Endodermal cell (in vitro differentiated cells): ENCODE measurements around the gene NACC1. TPM values are rescaled to one million over a fixed set of nuclear protein-coding genes. Genes with fewer than 3 reads are reported as not detected.

Experiments
- DNase-seq: peaks from one replicate; pipeline ENCODE4 v3.0.0-alpha.2; 2017
- H3K27ac ChIP-seq: 2 replicates; pipeline ENCODE4 v1.5.1; 2013; ENCODE audit warnings: mild to moderate bottlenecking, low read depth, low read length, moderate library complexity
- H3K27me3 ChIP-seq: 2 replicates; pipeline ENCODE4 v1.6.1; 2013; ENCODE audit warnings: mild to moderate bottlenecking, low read length, moderate library complexity; ENCODE audit not compliant: insufficient read depth, control insufficient read depth, poor library complexity, severe bottlenecking
- H3K36me3 ChIP-seq: 2 replicates; pipeline ENCODE4 v1.7.0; 2013; ENCODE audit warnings: mild to moderate bottlenecking, low read length, moderate library complexity; ENCODE audit not compliant: control insufficient read depth, insufficient read depth
- H3K4me1 ChIP-seq: one replicate; pipeline ENCODE4 v1.7.0; 2013; ENCODE audit warnings: low read length; ENCODE audit not compliant: control insufficient read depth, insufficient read depth
- H3K4me3 ChIP-seq: 2 replicates; pipeline ENCODE4 v1.5.1; 2013; ENCODE audit warnings: mild to moderate bottlenecking, low read length, moderate library complexity
- H3K9ac ChIP-seq: 2 replicates; pipeline ENCODE4 v1.6.1; 2013; ENCODE audit warnings: mild to moderate bottlenecking, low read length, moderate library complexity; ENCODE audit not compliant: poor library complexity, severe bottlenecking; ENCODE audit errors: extremely low read depth
- H3K9me3 ChIP-seq: 2 replicates; pipeline ENCODE4 v1.6.1; 2013; ENCODE audit warnings: mild to moderate bottlenecking, low read length, moderate library complexity; ENCODE audit not compliant: control insufficient read depth
- H3K27ac Mint-ChIP-seq: 2 replicates; pipeline ENCODE4 v1.8.0; 2020; ENCODE audit warnings: mixed read lengths
- H3K27me3 Mint-ChIP-seq: 2 replicates; pipeline ENCODE4 v1.8.0; 2021; ENCODE audit warnings: mild to moderate bottlenecking, mixed read lengths; ENCODE audit not compliant: insufficient read depth
- H3K36me3 Mint-ChIP-seq: 2 replicates; pipeline ENCODE4 v1.8.0; 2020; ENCODE audit warnings: low read depth, mixed read lengths
- H3K4me1 Mint-ChIP-seq: 2 replicates; pipeline ENCODE4 v1.8.0; 2020; ENCODE audit warnings: mixed read lengths
- H3K4me3 Mint-ChIP-seq: 2 replicates; pipeline ENCODE4 v1.8.0; 2020; ENCODE audit warnings: mild to moderate bottlenecking, moderate library complexity, mixed read lengths
- H3K9me3 Mint-ChIP-seq: 2 replicates; pipeline ENCODE4 v1.8.0; 2020; ENCODE audit warnings: mild to moderate bottlenecking, mixed read lengths
- WGBS, 2 experiments: methylation state at CpG; one replicate each; pipeline versions ENCODE4 v1.1.5 to v1.1.7; 2013; ENCODE audit warnings: missing lambda C conversion rate in 2 of 2, mixed read lengths in 1 of 2; ENCODE audit not compliant: insufficient coverage in 1 of 2, insufficient read length in 1 of 2; 5-methylcytosine and 5-hydroxymethylcytosine counted together
- total RNA-seq, 2 donors: library from RNA; stranded (reverse); fragmentation: NEBNext Ultra II Directional in 1 of 2; extraction: Animal tissue kit (Norgen Biotek cat#: 25700) in 1 of 2; gene quantifications; 2 replicates in 1 of 2; 3 replicates in 1 of 2; pipeline ENCODE4 v1.2.1, GENCODE V29; 2021
- TF ChIP-seq, protein P1 (sequence below): fragments of 200-600 bp; sonication (generic); conservative IDR thresholded peaks from 2 replicates; pipeline ENCODE4 v1.5.0; 2021; ENCODE audit warnings: antibody characterized with exemption, mild to moderate bottlenecking

The NACC1 gene
- total RNA-seq, 2 donors from 2014 or later: 164 to 172 TPM

- TF ChIP-seq, protein P1, sequence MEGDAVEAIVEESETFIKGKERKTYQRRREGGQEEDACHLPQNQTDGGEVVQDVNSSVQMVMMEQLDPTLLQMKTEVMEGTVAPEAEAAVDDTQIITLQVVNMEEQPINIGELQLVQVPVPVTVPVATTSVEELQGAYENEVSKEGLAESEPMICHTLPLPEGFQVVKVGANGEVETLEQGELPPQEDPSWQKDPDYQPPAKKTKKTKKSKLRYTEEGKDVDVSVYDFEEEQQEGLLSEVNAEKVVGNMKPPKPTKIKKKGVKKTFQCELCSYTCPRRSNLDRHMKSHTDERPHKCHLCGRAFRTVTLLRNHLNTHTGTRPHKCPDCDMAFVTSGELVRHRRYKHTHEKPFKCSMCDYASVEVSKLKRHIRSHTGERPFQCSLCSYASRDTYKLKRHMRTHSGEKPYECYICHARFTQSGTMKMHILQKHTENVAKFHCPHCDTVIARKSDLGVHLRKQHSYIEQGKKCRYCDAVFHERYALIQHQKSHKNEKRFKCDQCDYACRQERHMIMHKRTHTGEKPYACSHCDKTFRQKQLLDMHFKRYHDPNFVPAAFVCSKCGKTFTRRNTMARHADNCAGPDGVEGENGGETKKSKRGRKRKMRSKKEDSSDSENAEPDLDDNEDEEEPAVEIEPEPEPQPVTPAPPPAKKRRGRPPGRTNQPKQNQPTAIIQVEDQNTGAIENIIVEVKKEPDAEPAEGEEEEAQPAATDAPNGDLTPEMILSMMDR: peak; percentile 17
- Mint-ChIP-seq H3K36me3 (peaks cover 13% of the 10 kb centered on the region), H3K27me3 (no peaks in the 10 kb centered on the region), H3K4me3 (peak overlapping the region; percentile 100), H3K9me3 (no peaks in the 10 kb centered on the region), H3K27ac (peak overlapping the region; percentile 100), H3K4me1 (peaks cover 8% of the 10 kb centered on the region)
- 0% methylated on average over 36 to 71 of the region's 71 CpGs for WGBS, 2 experiments
- H3K9me3 ChIP-seq: no peaks in the 10 kb centered on the region
- no peaks in the 10 kb centered on the region for H3K36me3 ChIP-seq
- peak overlapping the region; percentile 99 for H3K4me3 ChIP-seq
- H3K27me3 ChIP-seq: no peaks in the 10 kb centered on the region
- DNase-seq: peak; percentile 99
- H3K4me1 ChIP-seq: peaks cover 7% of the 10 kb centered on the region
- H3K9ac ChIP-seq: peak overlapping the region; percentile 99
- peak overlapping the region; percentile 97 for H3K27ac ChIP-seq
These were observed 33.7 kb downstream of the NACC1 start for GRCh38 chr19:13151605-13152355.

GRCh38 chr19:13152356-13152973 is 34.4 kb downstream of the NACC1 start:
- 1% methylated on average over 7 to 25 of the region's 25 CpGs for WGBS, 2 experiments
- peak overlapping the region; percentile 100 for H3K27ac Mint-ChIP-seq
- H3K36me3 Mint-ChIP-seq: peaks cover 13% of the 10 kb centered on the region
- Histone ChIP-seq H3K27ac (peak overlapping the region; percentile 97), H3K36me3 (no peaks in the 10 kb centered on the region), H3K4me1 (peaks cover 7% of the 10 kb centered on the region), H3K27me3 (no peaks in the 10 kb centered on the region), H3K9ac (peak overlapping the region; percentile 99), H3K4me3 (peak overlapping the region; percentile 82), H3K9me3 (no peaks in the 10 kb centered on the region)
- no peaks in the 10 kb centered on the region for H3K9me3 Mint-ChIP-seq
- DNase-seq: no peak
- peaks cover 8% of the 10 kb centered on the region for H3K4me1 Mint-ChIP-seq
- H3K4me3 Mint-ChIP-seq: peak overlapping the region; percentile 100
- TF ChIP-seq, protein P1: no peak
- no peaks in the 10 kb centered on the region for H3K27me3 Mint-ChIP-seq

- TF ChIP-seq, protein P1: no peak
- H3K4me3 Mint-ChIP-seq: peak overlapping the region; percentile 100
- Histone ChIP-seq H3K27ac (peak overlapping the region; percentile 97), H3K36me3 (no peaks in the 10 kb centered on the region), H3K4me3 (peak overlapping the region; percentile 82), H3K4me1 (peaks cover 7% of the 10 kb centered on the region), H3K9me3 (no peaks in the 10 kb centered on the region), H3K9ac (peak overlapping the region; percentile 99), H3K27me3 (no peaks in the 10 kb centered on the region)
- DNase-seq: peak; percentile 99
- H3K27me3 Mint-ChIP-seq: no peaks in the 10 kb centered on the region
- WGBS, 2 experiments: 0 to 1% methylated on average over 23 to 59 of the region's 59 CpGs
- H3K4me1 Mint-ChIP-seq: peaks cover 8% of the 10 kb centered on the region
- H3K27ac Mint-ChIP-seq: peak overlapping the region; percentile 100
- H3K36me3 Mint-ChIP-seq: peaks cover 13% of the 10 kb centered on the region
- no peaks in the 10 kb centered on the region for H3K9me3 Mint-ChIP-seq
These were observed 35.0 kb downstream of the NACC1 start for GRCh38 chr19:13152974-13153568.
